KMS-11 (cell line): Measurements from ENCODE around the gene GMCL2.

Experiments used
- H2AFZ ChIP-seq: fragments of 200-600 bp; sonication (generic); 2 replicates; pipeline ENCODE4 v1.6.1; 2016; ENCODE audit warnings: antibody characterized with exemption, mixed run types, low read depth
- H3K27ac ChIP-seq: fragments of 200-600 bp; sonication (generic); 2 replicates; pipeline ENCODE4 v1.6.1; 2016; ENCODE audit warnings: mild to moderate bottlenecking, mixed run types
- H3K27me3 ChIP-seq: fragments of 200-600 bp; sonication (generic); 2 replicates; pipeline ENCODE4 v1.6.1; 2017; ENCODE audit warnings: mild to moderate bottlenecking, low read depth, mixed run types, moderate library complexity; ENCODE audit not compliant: insufficient read depth
- H3K36me3 ChIP-seq: fragments of 200-600 bp; sonication (generic); 2 replicates; pipeline ENCODE4 v1.6.1; 2017; ENCODE audit warnings: mild to moderate bottlenecking, mixed run types; ENCODE audit not compliant: insufficient read depth
- H3K4me1 ChIP-seq: fragments of 200-600 bp; sonication (generic); 2 replicates; pipeline ENCODE4 v1.6.1; 2016; ENCODE audit warnings: mild to moderate bottlenecking, low read depth, mixed run types; ENCODE audit not compliant: poor library complexity, severe bottlenecking
- H3K4me2 ChIP-seq: fragments of 200-600 bp; sonication (generic); 2 replicates; pipeline ENCODE4 v1.7.0; 2016; ENCODE audit warnings: mild to moderate bottlenecking, mixed run types
- H3K4me3 ChIP-seq: fragments of 200-600 bp; sonication (generic); IDR thresholded peaks from 2 replicates; pipeline ENCODE4 v1.6.1; 2017; ENCODE audit warnings: low read depth, low read length, mixed read lengths; ENCODE audit not compliant: insufficient read depth
- H3K79me2 ChIP-seq: fragments of 200-600 bp; sonication (generic); 2 replicates; pipeline ENCODE4 v1.6.1; 2016; ENCODE audit warnings: low read depth, mixed run types; ENCODE audit not compliant: insufficient read depth
- H3K9ac ChIP-seq: fragments of 200-600 bp; sonication (generic); 2 replicates; pipeline ENCODE4 v1.6.1; 2016; ENCODE audit warnings: mild to moderate bottlenecking, mixed run types
- H4K20me1 ChIP-seq: fragments of 200-600 bp; sonication (generic); 2 replicates; pipeline ENCODE4 v1.6.1; 2016; ENCODE audit warnings: mild to moderate bottlenecking, mixed run types; ENCODE audit not compliant: insufficient read depth
- CTCF ChIP-seq: fragments of 200-600 bp; sonication (generic); conservative IDR thresholded peaks from 2 replicates; pipeline ENCODE4 v1.6.1; 2017; ENCODE audit warnings: low read depth, mild to moderate bottlenecking, antibody characterized with exemption, low read length, moderate library complexity, mixed read lengths

The GMCL2 gene

GRCh38 chr5:178174456-178174855, 12.7 kb downstream of the GMCL2 start:
- H2AFZ ChIP-seq, result no peak overlapping the region
- no peak overlapping the region for H3K4me2 ChIP-seq
- no peaks in the 10 kb centered on the region for H3K4me1 ChIP-seq
- no peaks in the 10 kb centered on the region for H3K27me3 ChIP-seq
- TF ChIP-seq CTCF, result no peak
- no peak overlapping the region for H3K4me3 ChIP-seq
- no peaks in the 10 kb centered on the region for H3K36me3 ChIP-seq
- no peaks in the 10 kb centered on the region for H4K20me1 ChIP-seq
- H3K27ac ChIP-seq, result no peak overlapping the region
- H3K79me2 ChIP-seq, result no peaks in the 10 kb centered on the region
- H3K9ac ChIP-seq, result no peak overlapping the region

GRCh38 chr5:178170455-178170854, 16.7 kb downstream of the GMCL2 start:
- Histone ChIP-seq H3K36me3 (no peaks in the 10 kb centered on the region), H2AFZ (no peak overlapping the region), H3K27ac (no peak overlapping the region), H3K27me3 (no peaks in the 10 kb centered on the region), H3K79me2 (no peaks in the 10 kb centered on the region), H3K4me1 (no peaks in the 10 kb centered on the region), H3K4me3 (no peak overlapping the region), H3K4me2 (no peak overlapping the region), H4K20me1 (no peaks in the 10 kb centered on the region), H3K9ac (no peak overlapping the region)
- TF ChIP-seq CTCF, result no peak

GRCh38 chr5:178165581-178165980, 21.6 kb downstream of the GMCL2 start:
- H2AFZ ChIP-seq, result no peak overlapping the region
- H3K36me3 ChIP-seq, result no peaks in the 10 kb centered on the region
- H3K27me3 ChIP-seq, result no peaks in the 10 kb centered on the region

GRCh38 chr5:178163772-178164735, 23.1 kb downstream of the GMCL2 start:
- Histone ChIP-seq H3K79me2 (no peaks in the 10 kb centered on the region), H3K4me2 (peak overlapping the region; percentile 17; the same call in 1 of the 2 replicates), H3K27me3 (no peaks in the 10 kb centered on the region), H3K4me3 (no peak overlapping the region), H2AFZ (peak overlapping the region; percentile 59), H3K27ac (no peak overlapping the region), H4K20me1 (no peaks in the 10 kb centered on the region), H3K36me3 (no peaks in the 10 kb centered on the region), H3K4me1 (no peaks in the 10 kb centered on the region), H3K9ac (no peak overlapping the region)
- TF ChIP-seq CTCF, result peak; percentile 81

More at GRCh38 chr5:178165581-178165980, 21.6 kb downstream of the GMCL2 start:
- TF ChIP-seq CTCF, result no peak
- Histone ChIP-seq H3K4me1 (no peaks in the 10 kb centered on the region), H3K79me2 (no peaks in the 10 kb centered on the region), H3K27ac (no peak overlapping the region), H3K4me3 (no peak overlapping the region), H4K20me1 (no peaks in the 10 kb centered on the region), H3K9ac (no peak overlapping the region), H3K4me2 (no peak overlapping the region)
